GM18519 (cell line): ENCODE data around the gene NHLRC4.

Source experiments
- ATAC-seq: cut with Tn5 transposase; IDR thresholded peaks from one replicate; pipeline ENCODE4 v1.9.1; 2021; ENCODE audit warnings: mild to moderate bottlenecking, moderate library complexity; ENCODE audit not compliant: unreplicated experiment, low FRiP score

The NHLRC4 gene

GRCh38 chr16:549544-550263 lies 17.1 kb upstream of the NHLRC4 start:
- ATAC-seq, result no peak

GRCh38 chr16:551210-551609 lies 15.6 kb upstream of the NHLRC4 start:
- no peak for ATAC-seq

- ATAC-seq, result no peak
Observed at GRCh38 chr16:552171-552570, 14.6 kb upstream of the NHLRC4 start.

DNA sequence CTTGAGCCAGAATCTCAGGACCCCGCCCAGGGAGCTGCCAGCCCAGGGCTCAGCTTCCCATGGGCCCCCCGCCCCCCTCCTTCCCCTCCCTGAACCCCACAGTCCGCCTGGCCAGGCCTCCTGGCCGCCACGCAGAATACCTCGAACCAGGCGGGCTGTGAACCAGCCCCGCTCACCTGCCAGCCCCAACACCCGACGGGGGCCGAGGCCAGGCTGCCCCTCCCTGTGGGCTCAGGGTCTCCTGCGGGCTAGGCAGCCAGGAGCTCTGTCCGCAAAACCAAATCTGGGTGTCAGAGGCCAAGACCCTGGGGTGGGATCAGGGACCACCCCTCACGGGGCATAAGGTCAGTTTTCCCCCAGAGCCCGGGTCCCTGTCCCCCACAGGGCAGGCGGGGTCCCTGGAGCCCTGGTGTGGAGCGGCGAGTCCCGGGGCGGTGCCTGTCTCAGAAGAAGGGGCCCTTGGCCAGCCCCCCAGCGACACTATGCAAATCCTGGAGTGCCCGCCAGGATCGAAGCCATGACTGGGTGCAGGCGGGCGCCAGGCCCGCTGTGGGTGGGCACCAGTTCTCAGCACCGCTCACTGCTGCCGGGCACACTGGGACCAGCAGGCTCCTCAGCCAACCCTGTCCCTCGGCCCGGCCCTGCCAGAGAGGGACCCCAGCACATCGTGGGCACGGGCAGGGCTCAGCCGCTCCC lies 13.1 kb upstream of the NHLRC4 start:
- no peak for ATAC-seq

DNA sequence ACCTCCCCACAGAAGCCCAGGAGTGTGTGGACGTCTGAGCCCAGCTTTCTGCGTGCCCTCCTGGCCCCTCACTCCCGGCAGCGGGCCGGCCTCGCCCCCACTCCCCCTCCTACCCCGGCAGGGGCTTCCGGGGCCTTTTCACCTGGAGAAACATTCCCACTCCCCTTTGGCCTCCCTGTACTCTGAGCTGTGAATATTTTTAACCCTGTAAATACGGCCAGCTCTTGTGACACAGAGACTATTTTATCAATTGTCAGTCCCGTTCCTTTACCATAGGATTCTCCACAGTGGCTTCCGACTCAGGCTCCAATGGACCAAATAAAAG lies 12.5 kb upstream of the NHLRC4 start:
- ATAC-seq, result no peak

GRCh38 chr16:554640-555365 lies 12.0 kb upstream of the NHLRC4 start:
- ATAC-seq, result no peak

DNA sequence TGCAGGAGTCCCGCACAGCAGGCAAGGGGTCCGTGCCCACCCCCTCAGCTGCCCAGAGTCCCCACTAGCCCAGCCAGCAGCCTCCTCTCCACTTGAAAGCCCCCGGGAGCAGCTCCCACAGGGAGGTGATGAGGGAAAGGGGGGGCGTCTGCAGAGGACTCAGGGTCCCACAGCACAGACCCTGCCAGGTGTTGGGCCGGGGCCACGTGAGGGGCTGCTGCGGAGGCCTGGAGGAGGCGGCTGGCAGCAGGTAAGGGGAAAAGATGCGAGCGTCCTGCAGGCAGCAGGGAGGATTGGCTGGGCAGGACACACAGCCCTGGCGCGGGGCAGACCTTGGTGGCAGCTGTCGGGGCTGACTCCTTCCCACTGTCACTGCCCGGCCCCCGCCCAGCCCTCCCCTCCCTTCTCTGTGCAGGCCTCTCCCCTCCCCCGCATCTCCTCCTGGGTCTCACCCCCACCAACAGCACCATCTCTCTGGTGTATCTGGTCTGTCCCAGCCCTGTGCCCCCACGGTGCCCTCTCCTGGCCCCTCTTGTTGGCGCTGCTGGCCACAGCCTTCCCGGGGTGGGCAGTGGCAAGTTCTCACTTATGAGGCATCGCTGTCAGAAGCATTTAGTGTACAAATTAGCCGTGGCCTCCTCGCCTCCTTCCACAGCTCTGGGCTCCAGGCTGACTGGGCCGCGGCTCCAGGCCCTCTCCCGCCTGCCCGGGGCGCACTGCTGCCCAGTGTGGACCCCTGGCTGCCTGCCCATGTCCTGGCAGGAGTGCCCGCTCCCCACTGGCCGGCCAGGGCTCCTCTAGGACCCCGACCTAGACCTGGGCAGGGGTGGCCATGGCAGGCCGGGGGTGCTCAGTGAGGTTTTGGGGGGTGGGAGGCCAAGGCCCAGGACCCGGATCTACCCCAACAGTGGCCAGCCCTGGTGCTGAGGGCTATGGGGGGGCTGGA lies 11.0 kb upstream of the NHLRC4 start:
- no peak for ATAC-seq

GRCh38 chr16:556474-557173 lies 10.2 kb upstream of the NHLRC4 start:
- no peak for ATAC-seq

GRCh38 chr16:557463-558297 lies 9.1 kb upstream of the NHLRC4 start:
- ATAC-seq, result no peak

DNA sequence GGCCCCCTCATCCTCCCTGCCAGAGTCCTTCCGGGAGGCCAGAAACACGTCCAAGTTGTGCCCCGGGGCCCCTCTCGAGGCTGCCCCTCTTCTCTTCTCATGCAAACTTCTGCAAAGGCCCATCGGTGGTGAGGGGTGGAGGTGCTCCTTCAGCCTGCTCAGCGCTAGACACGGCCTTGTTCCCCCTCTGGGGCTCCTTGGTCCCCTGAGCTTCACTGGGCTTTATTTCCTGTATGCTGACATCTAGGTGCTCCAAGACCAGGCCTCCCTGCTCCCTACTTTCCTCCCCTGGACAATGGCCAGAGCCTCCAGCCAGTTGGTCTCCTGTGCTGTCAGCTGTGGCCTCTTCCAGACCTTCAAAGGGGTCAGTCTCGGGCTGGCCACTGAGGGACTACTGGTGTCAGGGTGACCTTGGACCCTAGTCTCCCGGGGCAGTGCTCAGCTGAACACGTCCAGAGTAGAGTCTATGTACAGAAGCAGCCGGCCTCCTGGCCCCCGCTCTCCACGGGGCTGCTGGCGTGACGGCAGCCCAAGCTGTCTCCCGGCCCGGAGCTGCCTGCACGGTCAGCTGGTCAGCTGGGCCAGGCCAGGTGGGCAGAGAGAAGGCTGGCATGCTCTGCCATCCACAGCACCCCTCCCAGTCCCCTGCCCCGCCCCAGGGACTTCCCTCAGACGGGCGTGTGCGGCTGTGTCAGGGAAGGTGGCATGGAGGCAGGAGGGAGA lies 8.3 kb upstream of the NHLRC4 start:
- no peak for ATAC-seq

DNA sequence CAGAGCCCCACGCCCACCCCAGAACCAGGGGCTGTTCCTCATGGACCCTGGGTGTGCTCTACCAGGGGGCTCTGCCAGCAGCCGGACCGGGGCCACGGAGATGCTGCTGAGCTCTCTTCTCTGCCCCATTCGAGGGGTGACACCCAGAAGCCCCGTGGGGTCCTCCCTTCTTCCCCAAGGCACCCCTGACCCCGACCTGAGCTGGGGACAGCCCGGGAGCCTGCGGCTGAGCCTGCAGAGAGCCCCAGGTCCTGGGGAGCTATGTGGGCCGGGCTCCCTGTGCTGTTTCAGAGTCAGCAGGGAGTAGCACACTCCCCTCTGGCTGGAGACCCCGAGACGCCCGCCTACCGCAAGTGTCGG lies 7.8 kb upstream of the NHLRC4 start:
- ATAC-seq, result no peak

DNA sequence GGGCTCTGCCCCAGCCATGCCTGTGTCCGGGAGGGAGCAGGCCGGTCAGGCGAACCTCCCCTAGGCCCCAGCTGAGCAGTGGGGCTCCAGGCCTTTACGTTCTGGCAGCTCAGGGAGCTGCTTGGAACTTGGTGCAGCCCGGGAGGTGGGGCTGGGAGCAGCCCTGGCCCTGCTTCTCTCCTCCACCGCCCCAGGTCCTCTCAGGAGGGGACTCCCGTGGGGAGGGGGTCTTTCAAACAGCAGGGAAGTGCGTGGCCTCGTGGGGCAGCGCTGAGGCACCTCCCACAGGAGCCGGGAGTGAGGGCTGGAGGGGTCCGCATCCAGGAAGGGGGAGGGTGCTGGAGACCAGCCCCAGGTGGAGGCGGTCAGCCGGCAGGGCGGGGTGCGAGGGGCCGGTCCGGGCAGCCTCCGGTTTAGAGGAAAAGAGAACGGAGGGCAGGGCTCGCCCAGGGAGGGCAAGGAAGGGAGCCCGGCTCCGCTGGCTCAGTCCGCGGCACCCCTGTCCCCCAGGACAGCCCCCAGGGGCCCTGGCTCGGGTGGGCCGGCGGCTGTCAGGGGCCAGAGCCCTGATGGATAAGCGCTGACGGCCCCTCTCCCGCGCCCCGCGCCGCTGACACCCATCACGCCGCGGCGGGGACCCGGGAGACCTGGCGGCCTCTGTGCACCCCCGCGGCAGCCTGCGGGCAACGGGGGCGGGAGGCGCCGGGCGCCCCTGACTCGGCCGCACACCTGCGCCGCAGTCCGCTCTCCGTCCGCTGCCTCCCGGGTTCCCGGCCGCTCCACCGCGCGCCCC lies 7.2 kb upstream of the NHLRC4 start:
- ATAC-seq, result no peak

GRCh38 chr16:560204-560700 lies 6.6 kb upstream of the NHLRC4 start, which contains the start of gene PRR35:
TSS of gene PRR35 (plus strand) at chr16:560394. CDS start at chr16:563295, 2,901 bp downstream.
- no peak for ATAC-seq

- no peak for ATAC-seq
Observed at GRCh38 chr16:560701-561412, 5.9 kb upstream of the NHLRC4 start.

- ATAC-seq, result no peak
Observed at GRCh38 chr16:561413-561794, 5.4 kb upstream of the NHLRC4 start.

DNA sequence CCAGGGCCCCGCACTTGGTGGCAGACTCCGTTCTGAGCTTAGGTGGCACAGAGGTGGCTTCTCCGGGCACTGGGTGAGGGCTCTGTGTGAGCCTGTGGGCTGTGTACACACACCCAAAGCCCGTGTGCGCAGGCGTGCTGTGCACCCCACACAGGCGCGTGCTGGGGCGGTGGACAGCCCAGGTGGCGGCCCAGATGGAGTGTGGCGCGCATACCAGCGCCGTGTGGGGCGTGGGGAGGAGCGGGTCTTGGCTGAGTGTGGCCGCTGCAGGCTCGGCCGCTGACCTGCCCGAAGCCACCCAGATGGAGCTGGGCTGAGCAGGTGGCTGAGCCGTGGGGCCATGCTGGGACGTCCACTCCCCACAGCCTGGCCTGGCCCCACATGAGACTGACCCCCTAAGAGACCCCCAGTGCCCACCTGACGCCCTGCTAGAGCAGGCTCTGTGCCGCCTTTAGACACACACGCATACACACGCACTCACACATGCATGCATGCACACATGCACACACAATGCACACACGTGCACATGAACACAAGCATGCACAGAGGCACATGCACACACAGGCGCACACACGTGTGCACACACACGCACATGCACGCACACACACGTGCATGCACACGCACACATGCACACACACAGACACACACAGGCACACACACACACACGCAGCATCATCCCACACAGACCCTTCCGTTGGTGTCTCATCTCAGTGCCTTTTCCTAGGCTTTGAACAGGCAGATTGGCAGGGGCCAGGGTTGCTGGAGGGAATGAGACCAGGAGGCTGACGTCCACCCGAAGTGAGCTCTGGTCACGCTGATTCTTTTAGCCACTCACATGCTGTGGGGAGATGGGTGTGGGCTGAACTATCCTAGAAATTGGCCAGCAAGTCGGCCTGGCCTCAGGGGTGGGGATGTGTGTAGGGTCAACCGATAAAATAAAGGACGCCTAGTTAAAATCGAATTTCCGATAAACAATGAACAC lies 4.6 kb upstream of the NHLRC4 start:
- no peak for ATAC-seq
